ENCODE results near the gene WWOX. TPM values are rescaled to one million over a fixed set of nuclear protein-coding genes. Genes with fewer than 3 reads are reported as not detected.

WWOX gene
- total RNA-seq, 1 donor from 2014 or later: 13.1 TPM

DNA sequence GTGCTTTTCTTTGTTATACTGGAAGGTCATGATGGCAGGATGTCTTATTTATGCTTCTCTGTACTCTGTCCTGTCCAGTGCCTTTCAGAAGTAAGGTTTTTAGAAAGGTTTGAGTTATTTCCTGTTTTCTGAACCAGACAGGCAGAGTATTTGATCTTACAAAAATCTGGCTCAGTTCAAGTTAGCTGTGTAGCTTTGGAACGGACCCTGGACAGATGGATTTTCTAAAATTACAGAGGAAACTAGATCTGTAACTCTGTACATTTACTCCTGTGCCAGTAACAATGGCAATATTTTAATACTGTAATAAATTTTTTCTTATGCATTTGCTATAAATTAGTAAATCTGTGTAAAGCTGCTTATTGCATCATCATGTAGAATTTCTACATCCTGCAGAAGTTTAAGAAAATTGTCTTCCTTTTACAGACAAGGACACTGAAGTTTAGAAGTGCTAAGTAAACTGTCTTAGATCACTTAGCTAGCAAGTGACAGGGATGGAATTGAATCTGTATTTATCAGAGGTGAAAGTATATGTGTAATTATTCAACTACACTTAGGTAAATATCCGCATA is 347.6 kb downstream of the WWOX start:
- DNase-seq (ENCODE audit: missing footprints): no peak
- no peak for ATAC-seq
- intact Hi-C loops (cut with DNase I): no loop called here

DNA sequence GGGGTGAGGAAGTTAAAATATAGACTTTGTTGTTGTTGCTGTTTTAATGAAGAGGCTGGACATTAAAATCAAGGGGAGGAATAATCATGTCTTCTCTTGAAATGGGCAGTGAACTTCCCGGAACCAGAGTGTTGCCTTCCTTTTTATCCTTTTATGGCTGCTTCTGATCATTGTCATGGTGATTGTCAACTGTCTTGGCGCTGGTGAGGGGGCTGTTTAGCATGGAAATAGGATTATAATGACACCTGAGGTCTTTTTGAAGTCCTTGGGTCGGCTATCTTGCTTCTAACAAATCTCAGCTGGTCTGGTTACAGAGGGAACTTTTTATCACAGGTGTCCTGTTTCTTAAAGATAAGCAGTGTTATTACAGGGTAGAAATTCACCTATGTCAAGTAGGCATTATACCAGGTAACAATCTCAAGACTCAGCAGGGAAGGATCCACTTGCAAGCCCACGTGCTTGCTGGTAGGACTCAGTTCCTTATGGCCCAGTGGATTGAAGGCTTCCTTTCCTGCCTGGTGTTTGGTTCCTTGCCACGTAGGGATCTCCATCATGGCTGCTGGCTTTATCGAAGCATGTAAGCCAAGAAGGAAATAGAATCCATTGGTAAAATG is 349.3 kb downstream of the WWOX start:
- DNase-seq (ENCODE audit: missing footprints): no peak

DNA sequence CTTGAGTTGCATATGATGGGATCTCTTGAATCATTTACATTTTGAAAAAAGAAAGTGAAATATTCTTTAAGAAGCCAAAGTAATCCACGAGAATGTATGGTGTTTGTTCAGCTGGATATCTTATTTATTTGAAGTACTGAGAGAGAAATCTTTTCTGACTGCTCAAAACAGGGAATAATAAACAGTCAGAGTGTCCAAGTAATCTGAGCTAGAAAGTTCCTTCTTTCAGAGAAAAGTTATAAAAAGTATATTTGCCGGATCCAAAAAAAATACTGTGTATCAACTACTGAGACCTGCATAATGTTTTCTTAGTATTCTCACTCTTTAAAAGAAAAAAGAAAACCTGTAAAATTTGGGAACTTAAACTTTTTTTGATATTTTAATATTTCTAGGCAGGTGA is 350.8 kb downstream of the WWOX start:
- intact Hi-C loops (cut with DNase I): no loop called here
- DNase-seq (ENCODE audit: missing footprints) (no peak), ATAC-seq (no peak)

More for the DNA sequence above, 349.3 kb downstream of the WWOX start:
- ATAC-seq: no peak
- intact Hi-C loops (cut with DNase I): no loop called here

DNA sequence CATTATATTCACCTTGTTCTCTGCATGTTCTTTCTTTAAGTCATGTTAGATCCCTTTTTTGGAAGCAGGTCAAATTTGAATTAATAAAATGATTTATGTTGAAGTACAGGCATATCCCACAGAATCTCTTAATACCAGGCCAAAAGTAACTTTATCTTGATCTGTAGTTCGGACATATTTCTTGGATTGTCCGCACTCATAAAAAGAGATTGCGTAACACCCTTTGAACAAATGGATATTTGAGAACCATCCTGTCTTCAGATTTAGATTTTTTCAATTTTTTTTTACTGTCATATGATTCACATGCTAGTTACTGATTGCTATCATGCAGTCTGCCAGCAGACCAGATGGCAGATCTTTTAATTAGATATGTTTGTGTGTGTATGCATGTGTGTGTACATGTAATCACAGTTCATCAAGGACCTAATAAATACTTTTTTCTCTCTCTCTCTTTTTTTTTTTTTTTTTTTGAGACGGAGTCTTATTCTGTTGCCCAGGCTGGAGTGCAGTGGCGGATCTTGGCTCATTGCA is 352.6 kb downstream of the WWOX start:
- ATAC-seq: no peak
- intact Hi-C loops (cut with DNase I): no loop called here
- DNase-seq (ENCODE audit: missing footprints): no peak

DNA sequence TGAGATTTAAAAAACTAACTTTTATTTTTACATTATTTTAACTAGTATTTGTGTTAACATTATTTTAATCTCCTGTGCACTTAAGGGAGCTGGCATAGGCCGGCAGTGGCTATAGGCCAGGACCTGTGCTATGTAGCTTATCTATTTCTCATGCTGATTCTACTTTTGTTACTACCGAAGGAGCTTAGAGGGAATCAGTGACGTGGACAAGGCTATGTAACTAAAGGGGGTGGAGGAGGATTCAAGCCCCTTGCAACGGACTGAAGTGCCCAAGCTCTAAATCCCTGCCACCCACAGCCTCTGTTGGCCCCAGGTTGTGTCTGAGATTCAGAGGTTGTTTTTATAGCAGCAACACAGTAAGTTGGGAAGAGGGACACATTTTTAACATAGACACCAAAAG is 356.4 kb downstream of the WWOX start:
- ATAC-seq (no peak), DNase-seq (ENCODE audit: missing footprints) (no peak)
- intact Hi-C loops (cut with DNase I): no loop called here

DNA sequence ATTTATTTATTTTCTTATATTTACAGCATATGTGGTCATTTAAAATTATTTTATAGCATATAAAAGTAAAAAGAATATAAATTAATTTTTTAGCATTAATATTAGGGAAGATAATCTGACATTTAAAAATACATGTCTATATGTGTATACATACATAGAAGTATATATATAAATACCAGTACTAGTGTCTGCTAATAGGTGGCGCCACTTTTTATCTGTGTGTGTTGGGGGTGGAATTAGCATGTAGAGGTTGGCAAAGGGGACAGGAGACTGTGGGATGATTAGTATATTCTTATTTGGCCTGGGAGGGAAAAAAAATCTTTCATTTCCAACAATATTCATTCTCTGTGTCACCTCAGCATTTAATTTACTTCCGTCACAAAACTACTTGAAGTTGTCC is 359.1 kb downstream of the WWOX start:
- no peak for ATAC-seq
- intact Hi-C loops (cut with DNase I): no loop called here
- DNase-seq (ENCODE audit: missing footprints): no peak

DNA sequence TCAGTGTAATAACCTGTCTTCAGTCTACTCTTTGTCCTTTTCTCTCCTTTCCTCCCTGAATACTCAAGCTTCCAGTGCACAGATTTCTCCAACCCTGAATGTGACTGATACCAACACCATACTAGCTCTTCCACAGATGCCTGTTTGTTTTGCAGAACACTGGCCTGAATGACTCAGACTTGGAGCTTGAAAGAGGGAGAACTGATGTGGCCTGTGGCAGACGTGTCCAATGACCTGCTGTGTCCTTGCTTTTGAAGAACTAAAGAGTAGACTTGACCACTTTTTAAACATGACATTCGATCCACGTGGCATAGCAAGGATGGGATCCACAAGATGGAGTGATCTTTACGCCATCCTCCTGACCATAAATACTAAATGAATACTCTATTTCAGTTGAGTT is 361.0 kb downstream of the WWOX start:
- ATAC-seq: no peak
- no peak for DNase-seq (ENCODE audit: missing footprints)
- intact Hi-C loops (cut with DNase I): no loop called here

DNA sequence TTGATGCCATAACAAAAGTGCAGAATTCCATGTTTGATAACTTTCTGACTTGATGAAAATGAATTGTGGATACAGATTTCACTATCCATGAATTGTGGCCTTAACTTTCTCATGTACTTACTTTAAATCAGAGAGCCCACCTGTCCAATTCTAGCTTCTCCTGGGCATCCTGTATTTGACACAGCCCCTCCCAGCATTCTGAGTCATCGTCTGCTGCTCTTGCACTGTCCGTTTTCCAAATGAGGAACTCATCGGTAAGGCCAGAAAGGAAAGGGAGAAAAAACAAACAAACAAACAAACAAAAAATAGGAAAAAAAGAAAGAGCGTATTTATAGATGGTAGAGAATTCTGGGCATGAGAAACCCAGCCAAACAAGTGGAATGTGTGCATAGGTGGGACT is 361.6 kb downstream of the WWOX start:
- ATAC-seq (no peak), DNase-seq (ENCODE audit: missing footprints) (no peak)
- intact Hi-C loops (cut with DNase I): no loop called here

DNA sequence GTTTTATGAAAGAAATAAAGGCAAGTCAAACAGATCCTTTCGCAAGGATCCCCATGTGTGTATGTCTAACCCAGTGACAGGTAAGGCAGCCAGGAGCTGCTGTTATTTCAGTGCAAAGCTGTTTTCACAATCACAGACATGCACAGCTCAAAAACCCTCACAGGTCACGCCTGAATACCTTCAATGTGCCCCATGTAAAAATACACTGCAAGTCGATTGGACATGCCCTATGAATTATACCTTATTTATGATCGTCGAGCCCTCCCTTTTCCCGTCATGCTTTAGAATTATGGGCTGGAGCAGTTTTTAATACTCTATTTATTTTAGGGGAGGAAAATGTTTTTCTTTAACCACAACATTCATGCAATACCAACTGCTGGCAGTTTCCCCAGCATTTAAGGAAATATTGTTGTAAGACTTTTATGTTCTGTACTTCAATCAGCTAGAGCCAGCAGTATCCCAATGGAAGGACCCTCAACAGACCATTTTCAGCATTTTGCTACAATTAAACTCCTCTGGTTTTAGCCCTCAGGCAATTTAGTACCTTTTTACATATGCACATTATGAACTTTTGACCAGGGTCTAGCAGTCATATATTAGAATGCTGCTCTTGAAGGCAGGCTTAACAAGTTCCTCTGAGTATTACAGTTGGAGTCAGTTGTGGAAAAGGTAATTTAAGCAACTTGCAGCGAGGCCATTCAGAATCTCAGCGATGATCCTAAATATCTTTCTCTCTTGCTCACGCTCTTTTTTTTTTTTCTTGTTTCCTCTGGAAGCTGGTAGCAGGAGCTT is 362.2 kb downstream of the WWOX start:
- ATAC-seq (no peak), DNase-seq (ENCODE audit: missing footprints) (no peak)
- intact Hi-C loops (cut with DNase I): no loop called here

DNA sequence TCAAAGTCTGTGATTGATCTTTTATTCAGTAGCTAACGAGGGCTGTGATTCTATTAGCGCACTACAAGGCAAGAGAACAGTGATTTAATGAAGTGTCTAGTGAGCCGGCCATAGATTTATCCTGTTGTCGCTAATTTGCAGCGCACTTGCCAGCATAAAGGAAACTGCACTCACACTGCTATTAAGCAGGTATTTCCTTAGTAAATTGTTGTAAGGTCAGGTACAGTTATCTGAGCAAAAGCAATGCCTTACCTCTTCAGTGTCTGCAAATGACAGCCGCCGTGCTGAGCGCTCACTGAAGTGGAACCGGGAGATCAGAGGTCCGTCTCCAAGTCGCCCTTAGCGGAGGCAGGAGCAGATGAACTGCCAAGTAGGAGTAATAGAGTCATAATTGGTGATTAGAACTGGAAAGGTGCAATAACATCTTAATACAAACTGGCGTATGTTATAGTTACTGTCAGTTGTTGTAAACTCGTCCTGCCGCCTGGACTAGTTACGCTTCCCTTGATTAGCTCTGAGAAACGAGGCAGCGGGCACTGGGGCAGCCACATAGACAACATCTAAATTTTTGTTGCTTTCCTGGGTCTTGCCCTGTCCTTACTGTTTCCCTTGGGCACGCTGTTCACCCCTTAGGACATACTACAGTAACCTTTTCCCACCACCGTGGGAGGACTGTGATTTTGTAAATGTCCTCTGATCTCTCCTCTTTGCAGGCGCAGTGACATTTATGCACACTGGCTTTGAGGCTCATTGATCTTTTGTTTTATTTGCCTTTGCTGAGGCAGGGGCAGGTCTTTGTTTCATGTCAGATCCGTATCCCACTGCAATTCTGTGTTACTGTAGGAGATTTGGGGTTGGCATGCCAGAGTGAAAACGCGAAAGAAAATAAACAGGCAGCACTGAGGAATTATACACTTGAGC is 363.1 kb downstream of the WWOX start:
- ATAC-seq (no peak), DNase-seq (ENCODE audit: missing footprints) (no peak)
- intact Hi-C loops (cut with DNase I): no loop called here

DNA sequence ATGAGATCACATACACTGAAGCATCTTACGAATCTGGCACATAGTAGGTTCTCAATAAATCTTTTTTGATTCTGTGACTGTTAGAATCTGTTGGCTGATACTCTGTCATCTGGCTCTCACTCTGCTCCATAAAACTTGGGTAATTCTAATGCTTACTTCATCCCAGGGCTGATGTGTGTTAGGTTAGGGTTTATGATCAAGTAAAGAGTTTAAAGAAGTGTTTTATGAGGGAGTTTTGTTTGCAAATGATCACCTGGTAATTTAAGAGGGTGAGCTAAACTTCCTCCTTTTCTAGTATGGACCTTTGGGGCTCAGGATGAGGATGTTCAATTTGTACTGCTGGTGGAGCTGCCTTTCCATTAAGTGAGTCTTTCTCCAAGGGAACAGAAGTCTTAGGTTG is 364.1 kb downstream of the WWOX start:
- intact Hi-C loops (cut with DNase I): no loop called here
- DNase-seq (ENCODE audit: missing footprints) (no peak), ATAC-seq (no peak)

DNA sequence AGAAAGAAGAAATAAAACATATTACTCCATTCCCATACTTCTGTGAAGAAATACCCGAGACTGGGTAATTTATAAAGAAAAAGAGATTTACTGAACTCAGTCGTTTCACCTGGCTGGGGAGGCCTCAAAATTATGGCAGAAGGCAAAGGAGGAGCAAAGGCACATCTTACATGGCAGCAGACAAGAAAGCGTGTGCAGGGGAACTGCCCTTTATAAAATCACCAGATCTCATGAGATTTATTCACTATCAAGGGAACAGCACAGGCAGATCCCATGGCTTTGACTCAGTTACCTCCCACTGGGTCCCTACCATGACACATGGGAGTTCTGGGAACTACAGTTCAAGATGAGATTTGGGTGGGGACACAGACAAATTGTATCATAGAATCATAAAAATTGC is 365.4 kb downstream of the WWOX start:
- intact Hi-C loops (cut with DNase I): no loop called here
- DNase-seq (ENCODE audit: missing footprints) (no peak), ATAC-seq (no peak)

DNA sequence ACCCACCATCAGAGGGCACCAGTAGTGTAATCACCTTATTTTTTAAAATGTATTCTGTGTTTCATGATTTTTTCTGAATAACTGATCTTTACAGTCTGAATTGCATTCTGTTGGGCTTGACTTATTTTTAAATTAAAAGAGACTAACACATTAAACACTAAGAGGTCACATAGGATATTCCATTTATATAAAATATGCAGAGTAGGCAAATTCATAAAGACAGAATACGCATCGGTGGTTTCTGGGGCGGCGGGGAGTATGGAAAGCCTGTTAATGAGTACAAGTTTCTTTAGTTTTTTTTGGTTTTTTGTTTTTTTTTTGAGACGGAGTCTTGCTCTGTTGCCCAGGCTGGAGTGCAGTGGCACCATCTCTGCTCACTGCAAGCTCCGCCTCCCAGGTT is 366.3 kb downstream of the WWOX start:
- no peak for DNase-seq (ENCODE audit: missing footprints)
- ATAC-seq: no peak
- intact Hi-C loops (cut with DNase I): no loop called here

DNA sequence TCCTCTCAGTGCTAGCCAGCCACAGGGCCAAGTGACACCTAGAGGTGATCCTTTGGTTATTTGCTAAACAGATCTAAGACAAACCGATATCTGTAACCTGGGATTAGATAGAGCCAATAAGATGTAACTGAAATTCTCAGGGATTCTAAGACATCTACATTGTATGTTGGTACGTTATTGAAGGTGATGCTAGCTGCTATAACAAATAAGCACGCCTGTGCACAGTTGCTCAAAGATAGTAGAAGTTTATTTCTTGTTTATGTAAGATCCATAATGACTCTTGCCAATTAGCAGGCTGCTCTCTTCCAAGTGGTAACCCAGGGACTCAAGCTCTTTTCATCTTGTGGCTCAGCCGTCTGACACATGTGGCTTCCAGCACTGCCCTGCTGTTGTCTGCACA is 370.3 kb downstream of the WWOX start:
- DNase-seq (ENCODE audit: missing footprints) (no peak), ATAC-seq (no peak)
- intact Hi-C loops (cut with DNase I): no loop called here

DNA sequence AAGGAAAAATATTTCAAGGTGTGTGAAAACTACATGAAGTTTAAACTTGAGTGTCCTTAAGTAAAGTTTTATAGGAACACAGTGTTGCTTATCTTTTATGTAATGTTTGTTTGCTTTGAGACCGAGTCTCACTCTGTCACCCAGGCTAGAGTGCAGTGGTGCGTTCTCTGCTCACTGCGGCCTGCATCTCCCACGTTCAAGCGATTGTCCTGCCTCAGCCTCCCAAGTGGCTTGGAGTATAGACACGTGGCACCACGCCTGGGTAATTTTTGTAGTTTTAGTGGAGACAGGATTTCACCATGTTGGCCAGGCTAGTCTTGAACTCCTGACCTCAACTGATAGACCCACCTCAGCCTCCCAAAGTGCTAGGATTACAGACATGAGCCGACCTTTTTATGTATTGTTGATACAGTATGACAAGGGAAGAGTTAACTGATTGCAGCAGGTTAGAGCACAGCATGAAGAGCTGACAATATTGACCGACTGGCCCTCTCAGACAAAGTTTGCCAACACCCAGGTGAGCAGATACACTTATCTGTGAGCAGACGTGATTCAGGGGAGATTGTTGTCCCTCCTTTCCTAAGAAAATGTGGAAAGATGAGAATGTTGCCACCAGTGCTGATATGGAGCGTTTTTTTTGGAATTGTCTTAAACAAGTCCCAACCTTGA is 373.7 kb downstream of the WWOX start:
- intact Hi-C loops (cut with DNase I): no loop called here
- DNase-seq (ENCODE audit: missing footprints) (no peak), ATAC-seq (no peak)

DNA sequence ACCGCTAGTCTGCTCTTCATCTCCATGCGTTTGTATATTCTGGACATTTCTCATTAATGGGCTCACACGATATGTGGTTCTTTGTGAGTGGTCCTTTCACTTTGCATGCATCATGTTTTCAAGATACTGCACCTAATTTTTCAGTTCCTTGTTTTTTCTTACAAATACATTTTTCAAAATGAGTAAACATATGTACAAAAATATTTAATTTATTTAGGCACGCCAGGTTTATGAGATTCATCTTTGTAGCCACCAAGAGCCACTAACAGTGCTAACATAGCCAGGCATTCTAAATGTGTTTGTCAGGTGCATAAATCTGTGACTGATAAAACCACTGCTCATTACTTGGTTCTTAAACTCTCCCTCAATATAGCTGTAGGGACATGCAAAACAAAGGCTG is 375.3 kb downstream of the WWOX start:
- ATAC-seq (no peak), DNase-seq (ENCODE audit: missing footprints) (no peak)
- intact Hi-C loops (cut with DNase I): no loop called here

DNA sequence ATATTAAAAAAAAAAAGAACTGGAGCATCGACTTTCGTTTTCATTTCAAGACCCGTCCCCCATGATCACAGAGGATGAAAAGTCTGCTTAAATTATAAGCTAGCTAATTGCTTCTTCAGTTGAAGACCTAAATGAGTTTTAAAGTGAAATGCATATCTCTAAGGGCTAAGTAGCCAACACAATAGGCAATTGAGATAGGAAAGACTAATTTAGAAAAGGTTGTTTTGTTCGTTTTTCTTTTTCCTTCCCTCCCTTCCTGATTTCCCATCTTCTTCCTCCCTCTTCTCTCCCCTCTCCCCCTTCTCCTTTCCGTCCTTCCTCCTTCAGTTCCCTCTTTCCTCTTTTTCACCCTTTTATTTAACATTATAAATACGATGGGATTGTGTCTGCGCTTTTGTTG is 377.2 kb downstream of the WWOX start:
- ATAC-seq: no peak
- intact Hi-C loops (cut with DNase I): no loop called here
- DNase-seq (ENCODE audit: missing footprints): no peak

DNA sequence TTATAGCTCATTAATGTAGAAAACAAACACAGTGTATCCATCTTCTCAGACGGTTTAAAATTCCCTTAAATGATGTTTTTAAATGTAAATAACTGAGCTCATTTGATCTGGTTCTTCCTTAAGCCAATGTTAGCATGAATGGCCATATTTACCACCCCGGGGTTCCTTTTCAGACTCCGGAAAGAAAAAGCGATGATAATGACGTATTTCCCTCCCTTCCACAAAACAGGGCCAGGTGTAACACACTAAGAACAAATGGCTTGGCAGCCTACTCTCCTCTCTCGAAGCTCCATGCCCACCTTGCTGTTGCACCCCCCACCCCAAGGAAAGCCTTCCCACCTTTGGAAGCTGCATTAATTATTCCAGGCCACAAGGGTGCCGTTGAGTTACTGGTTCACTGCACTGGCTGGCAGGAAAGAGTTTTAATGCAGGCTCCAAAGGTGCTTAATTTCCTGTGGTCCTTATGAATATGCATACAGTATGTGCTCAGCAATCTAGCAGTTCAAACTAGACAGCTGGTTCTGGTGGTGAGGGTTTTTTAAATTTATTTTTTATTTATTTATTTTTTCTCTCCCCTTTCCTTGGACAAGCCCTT is 378.9 kb downstream of the WWOX start:
- ATAC-seq (no peak), DNase-seq (ENCODE audit: missing footprints) (no peak)
- intact Hi-C loops (cut with DNase I): no loop called here

Data from Right ventricle myocardium inferior (tissue), 1 donor.